ENCODE data around the gene PCCA.

The PCCA gene

GRCh38 chr13:100438059-100438788, 349.3 kb downstream of the PCCA start:
- no peak for DNase-seq
- TF ChIP-seq GATA1 (IDR thresholded peaks at IDR 0.05; ENCODE audit: low read depth, low read length) (no peak), POLR2A (IDR thresholded peaks at IDR 0.05; ENCODE audit: low read length) (no peak)

- no peak for DNase-seq
- TF ChIP-seq POLR2A (IDR thresholded peaks at IDR 0.05; ENCODE audit: low read length): no peak
- TF ChIP-seq GATA1 (IDR thresholded peaks at IDR 0.05; ENCODE audit: low read depth, low read length): no peak
Observed at GRCh38 chr13:100439247-100439970, 350.5 kb downstream of the PCCA start.

- DNase-seq: no peak
Observed at GRCh38 chr13:100440751-100441425, 352.0 kb downstream of the PCCA start.

GRCh38 chr13:100442095-100442832, 353.4 kb downstream of the PCCA start:
- DNase-seq: no peak
- TF ChIP-seq POLR2A (IDR thresholded peaks at IDR 0.05; ENCODE audit: low read length) (no peak), GATA1 (IDR thresholded peaks at IDR 0.05; ENCODE audit: low read depth, low read length) (no peak)

More at GRCh38 chr13:100440751-100441425, 352.0 kb downstream of the PCCA start:
- no peak for TF ChIP-seq POLR2A (IDR thresholded peaks at IDR 0.05; ENCODE audit: low read length)
- TF ChIP-seq GATA1 (IDR thresholded peaks at IDR 0.05; ENCODE audit: low read depth, low read length): no peak

- no peak for DNase-seq
- TF ChIP-seq POLR2A (IDR thresholded peaks at IDR 0.05; ENCODE audit: low read length) (no peak), GATA1 (IDR thresholded peaks at IDR 0.05; ENCODE audit: low read depth, low read length) (no peak)
Observed at GRCh38 chr13:100443278-100443997, 354.5 kb downstream of the PCCA start.

GRCh38 chr13:100443998-100444328, 355.1 kb downstream of the PCCA start:
- TF ChIP-seq POLR2A (IDR thresholded peaks at IDR 0.05; ENCODE audit: low read length): no peak
- TF ChIP-seq GATA1 (IDR thresholded peaks at IDR 0.05; ENCODE audit: low read depth, low read length): no peak
- DNase-seq: no peak

GRCh38 chr13:100447831-100448230, 358.9 kb downstream of the PCCA start:
- no peak for TF ChIP-seq POLR2A (IDR thresholded peaks at IDR 0.05; ENCODE audit: low read length)
- no peak for TF ChIP-seq GATA1 (IDR thresholded peaks at IDR 0.05; ENCODE audit: low read depth, low read length)
- no peak for DNase-seq

GRCh38 chr13:100451923-100452322, 363.0 kb downstream of the PCCA start:
- TF ChIP-seq POLR2A (IDR thresholded peaks at IDR 0.05; ENCODE audit: low read length) (no peak), GATA1 (IDR thresholded peaks at IDR 0.05; ENCODE audit: low read depth, low read length) (no peak)
- no peak for DNase-seq

- no peak for DNase-seq
- TF ChIP-seq GATA1 (IDR thresholded peaks at IDR 0.05; ENCODE audit: low read depth, low read length) (no peak), POLR2A (IDR thresholded peaks at IDR 0.05; ENCODE audit: low read length) (no peak)
Observed at GRCh38 chr13:100454876-100455275, 366.0 kb downstream of the PCCA start.

GRCh38 chr13:100458673-100459072, 369.8 kb downstream of the PCCA start:
- DNase-seq: no peak
- no peak for TF ChIP-seq POLR2A (IDR thresholded peaks at IDR 0.05; ENCODE audit: low read length)

GRCh38 chr13:100459747-100460146, 370.9 kb downstream of the PCCA start:
- TF ChIP-seq GATA1 (IDR thresholded peaks at IDR 0.05; ENCODE audit: low read depth, low read length) (no peak), POLR2A (IDR thresholded peaks at IDR 0.05; ENCODE audit: low read length) (no peak)

GRCh38 chr13:100460266-100460665, 371.4 kb downstream of the PCCA start:
- no peak for DNase-seq
- TF ChIP-seq GATA1 (IDR thresholded peaks at IDR 0.05; ENCODE audit: low read depth, low read length): no peak
- TF ChIP-seq POLR2A (IDR thresholded peaks at IDR 0.05; ENCODE audit: low read length): no peak

More at GRCh38 chr13:100459747-100460146, 370.9 kb downstream of the PCCA start:
- no peak for DNase-seq

GRCh38 chr13:100460791-100461190, 371.9 kb downstream of the PCCA start:
- TF ChIP-seq GATA1 (IDR thresholded peaks at IDR 0.05; ENCODE audit: low read depth, low read length): no peak
- no peak for TF ChIP-seq POLR2A (IDR thresholded peaks at IDR 0.05; ENCODE audit: low read length)
- DNase-seq: no peak

Data from erythroblast (primary cell).